Esophagus mucosa (tissue), 1 donor: ENCODE results near the gene GPR158. TPM values are rescaled to one million over a fixed set of nuclear protein-coding genes. Genes with fewer than 3 reads are reported as not detected.

Experiments used
- ATAC-seq: fragments of 200-7000 bp; cut with Tn5 transposase; one replicate; pipeline ENCODE4 v1.9.1; 2020
- total RNA-seq: library from RNA; stranded (reverse); gene quantifications from one replicate; pipeline ENCODE4 v1.2.4, GENCODE V29; 2023
- donor health status: DM: yes; HTN: yes; CAD: no.

The GPR158 gene
- total RNA-seq, 1 donor from 2014 or later: not detected

DNA sequence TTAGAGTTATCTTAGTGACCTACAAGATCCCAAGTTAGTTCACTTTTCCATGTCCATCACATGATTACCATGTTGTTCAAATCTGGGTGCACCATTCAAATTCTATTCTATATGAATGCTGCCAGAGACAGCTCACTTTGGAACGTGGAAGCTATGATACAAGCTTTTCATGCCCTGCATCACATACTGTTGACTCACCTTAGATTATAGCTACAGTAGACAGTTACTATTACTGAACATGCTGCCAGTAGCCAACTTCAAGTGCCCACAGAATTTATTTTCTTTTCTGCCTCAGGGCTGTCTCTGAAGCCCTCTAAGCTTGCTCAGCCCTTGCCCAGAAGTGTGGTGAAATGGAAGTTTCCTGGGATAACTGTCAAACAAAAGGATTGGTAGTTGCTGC is 231.1 kb downstream of the GPR158 start:
- no peak for ATAC-seq

DNA sequence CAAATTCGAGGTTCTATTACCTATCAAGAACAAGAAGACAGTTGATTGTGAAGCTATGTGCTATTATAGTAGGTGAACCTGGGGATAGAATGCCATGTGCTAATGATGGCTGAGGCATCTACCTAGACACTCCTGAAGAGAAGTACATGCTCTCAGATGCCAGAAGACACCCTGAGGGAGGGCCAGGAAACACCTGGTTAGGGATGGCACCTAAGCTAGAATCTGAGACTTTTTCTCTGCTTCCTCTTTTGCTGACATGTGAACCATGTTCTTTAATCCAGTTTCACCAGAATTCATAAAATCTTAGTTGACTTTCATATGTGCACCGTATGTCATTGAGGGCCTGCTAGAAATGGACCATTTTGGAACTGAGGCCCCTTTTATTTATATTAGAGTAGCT is 242.8 kb downstream of the GPR158 start:
- no peak for ATAC-seq

DNA sequence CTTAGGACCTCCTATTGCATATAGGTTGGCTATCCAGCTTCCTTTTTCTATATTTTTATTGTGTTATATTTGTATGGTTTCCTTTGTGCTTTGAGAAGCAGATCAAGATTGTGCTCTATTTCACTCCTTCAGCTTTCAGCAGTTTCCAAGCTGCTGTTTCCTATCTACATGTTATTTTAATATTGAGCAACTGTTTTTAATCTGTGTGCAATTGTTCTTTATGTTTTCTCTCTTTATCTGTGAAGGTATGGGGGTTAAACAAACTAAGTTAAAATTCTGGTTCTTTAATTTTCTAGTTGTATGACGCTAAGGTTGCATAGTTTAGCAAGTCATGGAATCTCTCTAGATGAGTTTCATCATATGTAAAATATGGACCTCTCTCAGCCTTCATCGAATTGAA is 251.0 kb downstream of the GPR158 start:
- ATAC-seq: no peak

DNA sequence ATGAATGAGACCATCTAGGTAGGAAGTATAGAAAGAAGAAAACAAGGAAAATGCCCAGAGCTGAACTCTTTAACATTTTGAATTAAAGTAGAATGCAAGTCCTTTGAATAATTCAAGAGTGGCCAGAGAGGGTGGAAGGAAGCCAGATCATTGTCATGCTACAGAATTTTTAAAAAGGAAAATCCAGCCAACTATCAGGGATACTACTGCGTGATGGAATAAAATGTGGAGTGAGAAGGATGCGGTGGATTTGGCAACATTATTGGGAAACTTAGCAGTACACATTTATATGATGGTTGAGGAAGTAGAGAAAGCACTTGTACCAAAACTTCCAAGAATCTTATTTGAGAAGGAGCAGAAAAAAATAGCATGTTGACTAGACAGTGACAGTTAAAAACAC is 261.6 kb downstream of the GPR158 start:
- no peak for ATAC-seq

GRCh38 chr10:25441270-25441669 is 266.5 kb downstream of the GPR158 start:
- ATAC-seq: no peak

DNA sequence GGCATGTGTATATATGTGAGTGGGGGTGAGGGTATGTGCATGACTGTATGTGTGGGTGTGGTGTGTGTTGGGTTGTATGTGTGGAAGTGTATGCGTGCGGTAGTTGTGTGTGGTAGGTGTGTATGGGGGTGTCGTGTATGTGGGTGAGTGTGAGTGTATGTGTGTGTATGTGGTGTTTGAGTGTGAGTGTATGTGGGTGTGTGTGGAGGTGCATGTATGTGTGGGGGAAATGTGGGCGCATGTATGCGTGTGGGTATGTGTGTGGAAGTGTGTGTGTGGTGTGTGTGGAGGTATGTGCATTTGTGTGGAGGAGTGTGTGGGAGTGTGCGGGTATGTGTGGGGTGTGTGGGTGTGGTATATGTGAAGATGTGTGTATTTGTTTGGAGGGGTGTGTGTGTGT is 269.5 kb downstream of the GPR158 start:
- no peak for ATAC-seq

- ATAC-seq: no peak
Observed at GRCh38 chr10:25451401-25451800, 276.6 kb downstream of the GPR158 start.

- ATAC-seq: no peak
Observed at GRCh38 chr10:25453619-25454018, 278.8 kb downstream of the GPR158 start.

DNA sequence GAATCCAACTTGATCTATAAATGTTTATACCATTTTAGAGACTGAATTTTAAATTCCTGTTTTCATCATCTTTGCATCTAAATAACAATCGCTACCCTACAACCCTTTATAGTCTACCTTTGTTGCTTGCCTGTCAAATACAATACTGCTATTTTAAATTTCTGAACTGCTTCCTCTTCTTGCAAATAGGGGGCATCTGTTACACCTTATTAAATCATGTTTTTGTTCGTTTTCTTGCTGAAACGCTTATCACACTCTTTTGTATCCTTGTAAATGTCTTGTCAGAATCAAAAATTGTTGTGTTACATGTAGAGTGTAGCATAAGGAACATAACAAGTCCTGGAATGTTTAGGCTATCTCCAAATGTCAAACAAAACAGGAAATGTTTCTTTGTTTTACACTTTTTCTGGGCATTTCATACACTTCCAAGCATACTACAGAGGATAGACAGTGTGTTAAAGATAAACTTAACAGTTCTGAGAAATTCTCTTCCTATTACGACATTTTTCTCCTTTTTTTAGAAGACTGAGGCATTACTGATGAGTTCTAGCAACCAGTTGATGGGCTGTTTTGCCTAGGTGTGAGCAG is 281.3 kb downstream of the GPR158 start:
- ATAC-seq: no peak

GRCh38 chr10:25457552-25457951 is 282.8 kb downstream of the GPR158 start:
- no peak for ATAC-seq

DNA sequence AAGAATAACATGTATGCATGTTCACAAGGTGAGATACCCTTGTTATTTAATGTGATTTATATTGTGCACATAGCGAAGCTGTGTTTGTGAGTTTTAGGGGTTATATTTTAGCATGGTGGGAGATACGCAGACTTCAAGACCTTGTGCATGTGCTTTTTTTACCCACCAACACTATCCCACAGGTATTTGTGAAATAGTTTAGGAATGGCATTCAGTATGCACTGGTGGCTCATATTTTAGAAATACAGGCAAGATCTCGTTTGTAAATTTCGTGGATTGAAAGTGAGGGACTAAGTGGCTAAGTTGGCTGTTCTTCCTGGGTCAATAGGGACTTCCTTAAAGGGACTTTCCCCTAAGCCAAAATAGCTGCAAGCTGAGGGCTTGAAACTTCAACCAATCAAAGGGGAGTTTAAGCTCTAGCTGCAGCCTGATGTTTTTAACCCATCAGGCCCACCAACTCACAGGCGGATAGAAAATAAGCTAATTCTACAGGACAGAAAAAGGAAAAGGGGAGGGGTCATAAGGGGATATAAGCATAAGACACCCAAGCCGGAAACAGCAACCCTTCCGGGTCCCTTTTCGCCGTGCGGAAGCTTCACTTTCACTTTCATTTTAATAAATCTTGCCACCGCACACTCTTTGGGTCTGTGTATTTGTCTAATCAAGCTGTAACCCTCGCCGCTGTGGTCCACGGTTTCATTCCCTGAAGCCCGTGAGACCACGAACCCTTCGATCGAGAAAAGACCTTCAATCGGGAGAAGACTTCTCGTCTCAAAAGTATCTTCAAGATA is 291.0 kb downstream of the GPR158 start:
- no peak for ATAC-seq

DNA sequence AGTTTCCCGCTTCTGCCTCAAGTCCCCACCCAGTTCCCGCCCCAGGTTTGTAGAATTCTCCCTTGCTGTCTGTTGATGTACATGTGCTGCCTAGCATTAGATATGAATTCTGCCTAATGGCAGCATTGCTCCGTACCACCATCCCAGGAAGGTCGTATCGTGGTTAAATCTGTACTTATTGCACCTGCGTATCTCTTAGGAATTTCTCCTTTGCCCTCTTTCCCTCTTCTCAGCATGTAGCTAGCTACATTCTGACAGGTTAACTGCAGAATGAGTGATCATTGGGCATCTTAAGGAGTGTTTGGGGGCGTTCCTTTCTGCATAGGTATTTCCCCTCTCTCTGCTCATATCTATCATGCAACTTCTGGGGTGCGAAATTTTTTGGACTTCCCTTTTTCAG is 293.1 kb downstream of the GPR158 start:
- no peak for ATAC-seq

GRCh38 chr10:25481467-25481866 is 306.7 kb downstream of the GPR158 start:
- ATAC-seq: no peak

DNA sequence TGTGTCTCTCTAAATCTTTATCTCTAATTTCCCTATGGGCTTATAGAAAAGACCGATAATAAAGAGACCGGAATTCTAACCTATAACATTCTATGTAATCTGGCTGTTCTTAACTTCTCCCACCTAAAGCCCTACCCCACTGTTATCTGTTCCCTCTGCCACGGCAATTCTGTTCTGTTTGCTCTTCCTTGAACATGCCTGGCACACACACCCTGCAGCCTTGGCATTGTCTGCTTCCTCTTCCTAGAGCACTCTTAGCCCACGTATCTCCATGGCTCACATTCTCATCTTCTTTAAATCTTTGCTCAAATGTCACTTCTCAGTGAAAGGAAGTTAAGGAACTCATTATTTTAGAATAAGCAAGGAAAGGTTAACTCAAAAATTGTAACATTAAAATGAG is 309.2 kb downstream of the GPR158 start:
- no peak for ATAC-seq

GRCh38 chr10:25487266-25487665 is 312.5 kb downstream of the GPR158 start:
- ATAC-seq: no peak

GRCh38 chr10:25492040-25492439 is 317.2 kb downstream of the GPR158 start:
- ATAC-seq: no peak

GRCh38 chr10:25492680-25493079 is 317.9 kb downstream of the GPR158 start:
- ATAC-seq: no peak

GRCh38 chr10:25493122-25493893 is 318.5 kb downstream of the GPR158 start:
- peak; percentile 98 for ATAC-seq

- no peak for ATAC-seq
Observed at GRCh38 chr10:25497246-25497645, 322.4 kb downstream of the GPR158 start.

- no peak for ATAC-seq
Observed at GRCh38 chr10:25498645-25499044, 323.8 kb downstream of the GPR158 start.

- no peak for ATAC-seq
Observed at GRCh38 chr10:25501912-25502311, 327.1 kb downstream of the GPR158 start.

DNA sequence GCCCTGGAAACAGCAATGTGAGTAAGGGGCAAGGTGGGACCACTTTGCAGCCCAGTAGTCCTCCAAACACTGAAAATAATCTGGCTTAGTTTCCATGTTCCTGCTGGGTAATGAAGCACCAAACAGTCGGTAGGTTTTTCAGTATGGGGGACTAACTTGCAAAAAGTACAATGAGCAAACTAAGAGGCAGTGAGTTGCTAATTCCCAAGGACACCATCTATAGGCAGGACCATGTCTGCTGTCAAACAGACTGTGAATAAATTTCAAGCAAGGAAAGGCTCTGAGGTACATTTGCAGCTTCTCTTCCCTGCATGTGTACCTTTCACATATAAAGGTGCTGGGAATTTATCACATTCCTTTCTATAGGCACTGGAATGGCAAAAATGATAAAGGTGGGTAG is 327.7 kb downstream of the GPR158 start:
- ATAC-seq: no peak

DNA sequence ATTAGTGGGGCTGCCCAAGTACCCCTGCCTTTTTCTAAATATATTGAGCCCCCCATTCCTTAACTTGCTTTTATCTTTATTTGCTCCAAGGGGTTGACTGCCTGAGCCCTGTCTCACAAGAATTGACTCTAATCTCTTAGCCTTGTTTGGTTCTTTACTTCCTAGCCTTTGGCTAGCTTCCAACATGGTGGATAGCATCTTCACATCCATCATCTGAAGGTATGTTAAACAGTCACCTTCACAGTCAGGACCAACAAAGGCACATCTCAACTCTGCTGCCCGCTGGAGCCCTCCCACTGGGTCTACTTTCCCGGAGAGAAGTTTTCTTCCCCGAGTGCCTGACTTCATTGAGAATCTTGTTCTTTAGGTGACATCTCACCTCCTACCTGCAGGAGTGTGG is 329.5 kb downstream of the GPR158 start:
- ATAC-seq: no peak

DNA sequence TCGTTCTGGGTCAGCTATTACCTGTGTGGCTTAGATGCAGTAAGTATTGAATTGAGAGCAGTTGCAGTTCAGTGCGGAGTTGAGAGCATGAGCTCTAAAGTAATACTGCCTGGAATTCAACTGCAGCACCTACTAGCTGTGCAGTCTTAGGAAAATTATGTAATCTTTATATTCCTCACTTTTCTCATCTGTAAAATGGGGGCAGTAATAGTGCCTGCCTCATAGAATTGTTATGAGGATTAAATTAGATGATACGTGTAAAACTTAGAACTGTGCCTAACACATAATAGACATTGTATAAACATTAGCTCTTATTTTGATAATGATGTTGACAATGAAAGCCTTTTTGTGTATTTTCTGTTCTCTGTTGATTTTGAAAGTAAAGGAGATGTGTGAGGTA is 330.0 kb downstream of the GPR158 start:
- ATAC-seq: no peak
